NCI-H345 (cell line): Measurements from ENCODE around the gene FNTB.

Experiments used
- DNase-seq: peaks from one replicate; lab custom pipeline; 2025; lab: John Stamatoyannopoulos, UW

FNTB gene

DNA sequence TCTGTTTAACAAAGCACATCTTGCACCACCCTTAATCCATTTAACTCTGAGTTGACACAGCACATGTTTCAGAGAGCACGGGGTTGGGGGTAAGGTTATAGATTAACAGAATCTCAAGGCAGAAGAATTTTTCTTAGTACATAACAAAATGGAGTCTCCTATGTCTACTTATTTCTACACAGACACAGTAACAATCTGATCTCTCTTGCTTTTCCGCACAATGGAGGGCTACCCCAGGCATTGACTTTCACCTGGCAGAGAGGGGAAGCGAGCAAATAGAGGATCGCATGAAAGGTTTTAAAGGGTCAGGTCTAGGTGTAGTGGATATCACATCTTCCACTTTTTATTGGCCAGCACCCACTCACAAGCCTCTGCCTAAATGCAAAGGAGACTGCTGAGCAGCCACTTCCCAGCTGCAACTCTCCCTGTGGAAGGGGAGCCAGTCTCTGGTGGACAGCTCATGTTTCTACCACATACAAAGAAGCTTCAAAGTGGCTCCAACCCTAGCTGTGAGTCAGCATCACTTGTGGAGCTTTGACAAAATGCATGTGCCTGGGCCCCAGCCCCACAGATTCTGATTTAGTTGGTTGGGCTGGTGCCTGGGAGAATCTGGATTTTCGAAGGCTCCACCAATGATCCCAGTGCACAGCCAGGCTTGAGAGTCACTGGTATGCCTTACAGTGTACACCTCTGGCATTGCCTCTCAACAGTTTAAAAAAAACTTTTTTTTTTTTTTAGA lies 7.2 kb upstream of the FNTB start:
- no peak for DNase-seq

DNA sequence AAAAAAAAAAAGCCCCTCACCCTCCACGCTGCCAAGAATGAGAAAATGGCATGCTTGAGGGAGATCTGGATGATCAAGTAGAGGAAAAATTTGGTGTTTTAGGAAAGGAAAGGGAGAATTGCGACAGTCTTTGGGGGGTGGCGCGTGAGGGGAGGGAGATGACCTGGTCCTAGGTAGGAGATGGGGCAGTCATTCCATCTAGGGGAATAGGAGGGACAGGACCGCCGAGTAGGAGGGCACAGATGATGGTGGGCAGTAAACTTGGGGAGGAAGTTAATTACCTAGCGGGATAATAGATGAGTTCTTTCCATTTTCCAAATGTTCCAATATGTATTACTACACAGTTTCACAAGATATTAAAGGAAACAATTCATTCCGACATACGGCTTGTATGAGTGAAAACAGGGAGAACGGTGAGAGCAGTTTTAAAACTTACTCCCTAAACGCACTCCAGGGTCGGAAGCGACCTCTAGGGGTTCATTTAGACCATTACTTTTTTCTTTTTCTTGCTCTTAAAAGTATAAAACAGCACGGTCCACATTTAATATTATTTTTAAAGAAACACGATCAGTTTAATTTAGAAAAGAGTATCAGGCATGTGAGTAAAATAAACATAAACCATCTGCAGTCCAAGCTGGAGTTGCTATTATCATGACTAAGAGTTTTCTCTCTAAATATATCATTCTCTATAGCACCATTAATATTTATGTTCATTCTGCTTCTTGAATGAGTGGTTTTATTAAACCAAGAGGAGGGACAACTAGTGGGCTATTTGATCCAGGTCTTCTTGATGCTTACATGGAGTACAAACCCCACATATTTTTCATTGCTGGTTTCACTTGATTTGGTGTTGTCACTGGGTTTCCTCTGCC lies 3.0 kb upstream of the FNTB start:
- peak; percentile 38 for DNase-seq

DNA sequence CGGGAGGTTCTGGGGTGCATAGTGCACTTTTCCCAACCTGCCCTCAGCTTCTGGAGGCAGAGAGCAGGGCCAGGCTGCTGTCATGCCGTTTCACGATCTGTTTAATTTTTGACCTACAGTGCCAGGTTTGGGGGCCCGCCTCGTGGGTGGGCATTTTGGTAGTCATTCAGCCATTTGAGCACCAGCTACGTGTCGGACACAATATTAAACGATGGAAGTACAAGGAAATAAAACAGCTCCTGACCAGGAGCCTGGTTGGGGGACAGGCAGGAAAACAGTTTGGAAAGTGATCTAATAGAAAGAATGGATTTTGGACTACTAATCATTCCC lies 708 bp downstream of the FNTB start:
- DNase-seq, result no peak

DNA sequence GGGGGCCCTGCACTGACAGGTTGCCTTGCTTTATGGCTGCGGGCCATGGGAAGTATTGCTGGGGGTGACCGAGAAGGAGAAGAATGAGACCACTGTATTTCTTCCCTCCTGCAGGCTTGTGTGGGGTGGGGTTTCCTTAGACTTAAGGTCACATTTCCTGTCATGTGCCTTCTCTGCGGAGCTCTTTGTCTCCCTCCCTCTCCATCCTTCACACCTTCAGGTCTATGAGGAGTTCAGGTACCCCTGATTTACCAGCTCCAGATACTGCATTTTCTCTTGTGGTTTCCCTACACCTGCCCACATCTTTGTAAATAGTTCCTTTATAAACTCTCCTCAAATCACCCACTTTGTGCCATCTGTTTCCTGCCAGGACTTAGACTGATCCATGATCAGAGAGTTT lies 3.6 kb downstream of the FNTB start:
- DNase-seq, result no peak

DNA sequence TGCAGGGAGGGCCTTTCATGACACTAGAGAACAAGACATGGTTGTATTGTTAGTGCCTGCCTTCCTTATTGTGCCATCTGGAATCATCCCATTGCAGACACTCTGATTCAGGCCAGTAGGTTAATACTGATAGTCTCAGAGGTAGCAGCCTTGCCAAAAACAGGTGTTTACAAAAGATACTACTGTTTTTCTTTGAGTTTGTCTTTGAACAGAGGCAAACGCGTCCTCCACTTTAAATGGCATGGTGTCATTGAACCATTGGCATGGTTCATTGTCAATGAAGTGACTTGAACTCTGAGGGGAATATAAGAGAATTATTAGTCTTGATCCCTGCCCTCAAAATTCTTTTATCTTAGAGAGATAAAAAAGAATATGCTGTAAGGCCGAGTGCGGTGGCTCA lies 4.2 kb downstream of the FNTB start:
- DNase-seq, result no peak

DNA sequence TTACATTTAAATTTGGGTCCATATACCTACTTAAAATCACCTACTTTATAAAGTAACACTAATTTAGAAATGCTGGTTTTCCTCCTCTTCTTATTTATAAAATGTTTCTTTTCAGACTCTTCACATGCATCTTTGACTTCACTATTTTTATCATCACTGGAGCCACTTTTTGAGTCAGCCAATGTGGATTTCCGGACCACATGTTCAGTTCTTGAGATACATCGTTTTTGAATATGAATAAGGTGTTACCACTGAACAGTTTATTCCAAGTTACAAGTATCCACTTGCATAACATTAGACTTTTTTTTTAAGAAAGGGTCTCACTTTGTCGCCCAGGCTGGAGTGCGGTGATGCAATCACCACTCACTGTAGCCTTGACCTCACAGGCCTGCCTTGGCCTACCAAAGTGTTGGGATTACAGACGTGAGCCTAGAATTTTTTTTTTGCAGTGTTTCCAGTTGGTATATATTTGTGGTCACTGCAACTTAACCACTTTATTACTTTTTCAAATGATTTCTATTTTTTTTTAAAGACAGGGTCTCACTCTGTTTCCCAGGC lies 5.7 kb downstream of the FNTB start:
- DNase-seq, result no peak

DNA sequence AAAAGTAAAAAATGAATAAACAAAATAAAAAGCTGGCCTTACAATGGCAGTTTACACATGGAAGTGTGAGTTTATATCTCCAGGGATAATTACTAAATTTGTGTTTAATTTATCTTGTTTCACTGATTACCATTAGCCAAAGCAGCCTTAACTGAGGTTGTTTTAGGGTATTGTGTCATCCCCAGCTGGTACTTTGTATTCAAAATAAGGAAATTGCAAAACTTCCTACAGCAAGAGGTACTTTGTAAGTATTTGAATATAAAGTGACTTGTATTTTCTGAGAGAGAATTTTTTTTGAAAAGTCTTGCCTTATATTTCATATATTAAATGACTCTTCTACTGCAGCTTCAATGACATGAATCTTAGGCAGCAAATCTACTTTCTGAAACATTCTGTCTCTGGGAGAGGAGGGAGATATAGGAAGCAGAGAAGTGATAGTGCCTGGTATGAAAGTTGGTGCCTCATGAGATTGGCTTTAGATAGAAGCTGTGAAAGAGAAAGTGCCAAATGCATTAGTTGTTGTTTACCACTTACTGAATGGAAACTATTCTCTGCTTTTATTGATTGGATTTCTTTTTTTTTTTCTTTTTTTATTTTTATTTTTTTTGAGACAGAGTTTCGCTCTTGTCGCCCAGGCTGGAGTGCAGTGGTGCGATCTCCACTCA lies 6.7 kb downstream of the FNTB start:
- DNase-seq, result no peak

DNA sequence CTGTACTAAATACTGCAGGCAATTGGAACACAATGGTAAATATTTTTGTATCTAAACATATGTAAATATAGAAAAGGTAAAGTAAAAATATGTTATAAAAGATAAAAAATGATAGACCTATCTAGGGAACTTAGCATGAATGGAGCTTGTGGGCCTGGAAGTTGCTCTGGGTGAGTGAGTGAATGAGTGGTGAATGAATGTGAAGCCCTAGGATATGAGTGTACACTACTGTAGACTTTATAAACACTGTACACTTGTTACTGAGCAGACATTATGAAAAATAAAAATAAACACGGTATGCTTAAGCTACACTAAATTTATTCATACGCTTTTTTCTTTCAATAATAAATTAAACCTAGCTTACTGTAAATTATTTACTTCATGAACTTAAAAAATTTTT lies 7.8 kb downstream of the FNTB start:
- no peak for DNase-seq

DNA sequence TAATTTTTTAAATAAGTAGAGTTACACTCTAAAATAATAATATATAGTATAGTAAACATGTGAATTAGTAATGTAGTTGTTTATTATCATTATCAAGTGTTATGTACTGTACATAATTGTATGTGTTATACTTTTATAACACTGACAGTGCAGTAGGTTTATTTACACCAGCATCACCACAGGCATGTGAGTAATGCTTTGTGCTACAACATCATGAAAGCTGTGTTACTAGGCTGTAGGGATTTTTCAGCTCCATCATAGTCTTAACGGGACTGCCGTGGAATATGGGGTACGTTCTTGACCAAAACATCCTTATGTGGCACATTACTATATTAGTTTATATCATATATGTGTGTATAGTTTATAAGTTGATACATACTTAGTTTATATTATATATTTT lies 8.6 kb downstream of the FNTB start:
- DNase-seq, result no peak

DNA sequence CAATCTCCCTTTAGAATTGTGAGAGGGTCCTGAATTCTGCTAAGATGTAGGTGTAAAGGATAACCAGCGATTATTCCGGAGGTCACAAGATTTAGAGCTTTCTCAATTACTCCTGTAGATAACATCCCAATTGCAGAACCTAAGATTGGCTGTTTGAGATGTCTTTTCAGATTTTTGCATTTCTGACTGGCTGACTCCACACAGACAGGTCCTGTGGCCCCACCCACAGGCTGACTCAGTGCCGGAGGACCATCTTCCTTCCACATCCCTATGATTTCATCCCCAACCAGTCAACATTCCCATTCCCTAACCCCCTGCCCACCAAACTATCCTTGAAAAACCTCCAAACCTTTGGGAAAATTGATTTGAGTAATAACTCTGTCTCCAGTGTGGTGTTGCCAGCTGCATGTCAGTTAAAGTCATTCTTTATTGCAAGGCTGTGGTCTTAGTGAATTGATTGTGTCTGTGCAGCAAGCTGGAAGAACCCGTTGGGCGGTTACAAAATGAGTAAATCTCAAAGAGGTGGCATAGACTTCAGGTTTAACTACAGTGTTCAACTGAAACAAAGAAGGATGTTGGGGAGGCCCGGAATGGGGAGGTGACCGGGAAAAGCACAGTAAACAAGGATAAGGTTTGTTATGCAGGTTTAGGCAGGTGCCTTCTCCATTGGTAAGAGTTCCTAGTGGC lies 10.6 kb downstream of the FNTB start:
- no peak for DNase-seq

DNA sequence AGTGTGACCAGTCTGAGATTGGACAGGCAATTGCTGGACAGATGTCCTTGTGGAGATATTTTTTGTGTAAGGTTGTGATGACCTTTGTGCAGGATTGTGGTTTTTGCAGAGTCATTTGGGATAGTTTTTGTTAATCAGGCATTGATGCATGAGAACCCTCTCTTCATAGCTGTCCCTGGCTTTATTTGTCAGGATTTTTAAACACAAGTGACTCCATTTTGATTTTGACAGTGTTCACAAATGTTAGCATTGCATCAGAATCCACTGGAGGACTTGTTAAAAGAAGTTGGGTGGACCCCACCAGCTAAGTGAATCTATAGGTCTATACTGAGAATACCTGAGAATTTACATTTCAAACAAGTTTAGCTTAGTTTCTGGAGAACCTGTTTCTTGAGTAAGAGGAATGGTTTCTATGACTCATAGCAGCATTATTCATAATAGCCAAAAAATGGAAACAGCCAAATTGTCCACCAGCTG lies 11.8 kb downstream of the FNTB start:
- no peak for DNase-seq

DNA sequence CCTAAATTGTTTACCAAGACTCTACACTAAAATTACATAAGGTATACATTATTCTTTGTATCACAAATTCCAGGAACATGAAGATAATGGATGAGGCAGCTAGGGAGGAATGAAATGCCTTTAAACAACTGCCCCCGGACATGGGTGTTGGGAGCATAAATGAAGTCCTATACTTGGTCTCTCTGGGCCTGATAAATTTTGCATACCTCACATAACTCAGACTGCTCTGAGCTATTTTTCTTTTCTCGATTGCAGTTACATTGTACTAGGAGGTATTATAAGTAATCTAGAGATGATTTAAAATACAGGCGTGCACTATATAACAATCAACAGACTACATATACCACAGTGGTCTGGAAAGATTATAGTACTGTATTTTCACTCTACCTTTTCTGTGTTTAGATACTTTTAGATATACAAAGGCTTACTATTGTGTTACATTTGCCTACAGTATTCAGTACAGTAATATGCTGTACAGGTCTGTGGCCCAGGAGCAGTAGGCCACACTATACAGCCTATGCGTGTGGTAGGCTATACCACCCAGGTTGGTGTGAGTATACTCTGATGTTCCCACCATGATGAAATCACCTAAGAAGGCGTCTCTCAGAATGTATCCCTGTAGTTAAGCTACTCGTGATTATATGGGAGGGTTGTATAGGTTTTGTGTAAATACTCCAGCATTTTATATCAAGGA lies 14.3 kb downstream of the FNTB start:
- DNase-seq, result no peak

DNA sequence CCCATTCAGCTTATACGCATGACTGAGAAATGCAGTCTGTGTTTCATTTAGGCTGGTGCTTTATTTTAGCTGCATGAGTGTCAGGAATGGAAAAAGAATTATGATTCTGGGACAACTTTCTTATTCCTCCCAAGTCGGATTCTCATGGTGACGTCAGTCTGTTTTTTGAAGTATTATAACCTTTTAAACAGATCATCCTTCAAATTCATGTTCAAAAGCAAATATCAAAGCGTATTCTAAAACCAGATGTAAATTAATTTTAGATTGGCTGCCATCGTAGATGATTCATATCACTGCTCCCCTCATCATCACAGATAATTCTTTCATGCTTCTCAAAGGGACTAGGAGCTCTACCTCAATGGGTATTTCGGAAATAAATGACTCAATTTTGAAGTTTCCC lies 15.0 kb downstream of the FNTB start:
- no peak for DNase-seq

DNA sequence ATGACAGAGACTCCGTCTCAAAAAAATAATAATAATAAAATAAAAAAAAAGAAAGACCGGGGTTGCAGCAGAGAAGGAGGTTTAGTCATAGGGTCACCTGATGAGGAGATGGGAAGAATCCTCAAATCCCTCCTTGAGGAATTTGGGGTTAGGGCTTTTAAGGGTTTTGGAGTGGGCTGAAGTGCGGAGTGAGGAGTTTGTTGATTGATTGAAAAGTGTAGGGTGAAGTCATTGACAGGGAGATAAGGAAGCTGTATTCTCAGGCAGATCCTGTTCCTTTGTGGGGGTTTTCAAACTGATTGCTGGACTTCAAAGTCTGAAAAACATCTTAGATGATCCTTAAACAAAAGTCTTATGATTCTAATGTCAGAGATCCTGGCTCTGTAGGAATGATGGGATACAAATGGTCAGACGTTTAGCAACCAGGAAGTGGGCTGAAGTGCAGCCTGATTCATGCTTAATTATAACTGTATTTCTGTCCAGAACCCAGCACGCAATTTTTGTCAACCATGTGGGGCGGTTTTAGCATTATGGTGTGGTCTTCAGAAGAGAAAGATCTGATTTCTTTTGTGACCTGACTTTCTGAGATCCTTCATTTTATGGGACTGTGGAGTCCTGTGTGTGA lies 16.0 kb downstream of the FNTB start:
- no peak for DNase-seq

DNA sequence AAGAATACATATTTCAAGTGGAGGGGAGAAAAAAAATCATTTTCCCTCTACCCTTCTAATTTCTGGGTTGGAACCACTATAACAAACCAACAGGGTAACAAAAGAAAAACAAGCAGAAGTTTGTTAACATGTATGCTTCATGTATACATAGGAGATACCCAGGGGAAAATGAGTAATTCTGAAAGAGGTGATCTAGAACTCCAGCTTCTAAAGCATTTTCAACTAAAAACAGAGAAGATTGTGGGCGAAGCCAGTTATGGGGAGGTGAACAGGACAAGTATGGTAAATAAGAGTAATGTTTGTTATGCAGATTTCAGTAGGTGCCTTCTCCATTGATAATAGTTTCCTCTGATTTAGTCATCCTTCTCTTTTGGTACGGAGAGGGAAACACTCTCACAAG lies 16.7 kb downstream of the FNTB start:
- DNase-seq, result no peak

DNA sequence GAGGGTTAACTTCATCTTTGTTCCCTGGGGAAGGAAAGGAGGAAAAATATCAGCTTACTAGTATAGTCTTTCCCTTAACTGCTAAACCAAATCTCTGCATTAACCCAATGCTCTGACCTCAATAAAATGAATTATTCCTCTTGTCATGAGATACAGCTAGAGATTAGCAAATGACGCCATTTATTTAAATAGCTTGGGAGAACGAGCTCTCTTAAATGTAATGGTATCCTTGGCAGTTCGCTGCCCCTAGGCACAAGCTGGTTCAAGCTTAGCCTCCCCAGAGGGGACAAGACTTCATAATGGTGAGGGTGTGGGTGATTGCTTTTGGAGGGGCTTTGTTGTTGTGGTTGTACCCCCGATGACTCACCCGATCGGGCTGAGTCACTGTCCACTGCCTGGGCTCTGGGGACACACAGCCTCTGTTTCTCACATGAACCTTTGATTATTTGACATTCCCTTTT lies 19.6 kb downstream of the FNTB start:
- DNase-seq, result no peak

DNA sequence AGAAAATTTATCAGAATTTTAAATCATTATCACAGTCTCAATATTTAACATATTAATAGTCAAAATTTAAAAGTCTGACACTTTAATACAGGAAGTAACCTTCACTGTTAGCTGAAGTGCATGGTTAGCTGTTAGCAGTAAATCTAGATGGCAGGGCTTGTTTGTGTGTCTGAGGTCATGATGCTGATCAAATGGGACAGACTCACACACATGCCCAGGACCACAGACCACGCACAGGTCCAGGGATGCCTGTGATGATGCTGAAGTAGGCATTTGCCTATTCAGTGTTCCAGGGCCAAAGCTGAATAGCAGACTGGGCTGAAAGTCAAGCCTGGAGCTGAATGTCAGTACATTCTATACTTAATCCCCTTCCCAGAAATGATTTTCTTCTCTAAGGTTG lies 20.5 kb downstream of the FNTB start:
- no peak for DNase-seq

DNA sequence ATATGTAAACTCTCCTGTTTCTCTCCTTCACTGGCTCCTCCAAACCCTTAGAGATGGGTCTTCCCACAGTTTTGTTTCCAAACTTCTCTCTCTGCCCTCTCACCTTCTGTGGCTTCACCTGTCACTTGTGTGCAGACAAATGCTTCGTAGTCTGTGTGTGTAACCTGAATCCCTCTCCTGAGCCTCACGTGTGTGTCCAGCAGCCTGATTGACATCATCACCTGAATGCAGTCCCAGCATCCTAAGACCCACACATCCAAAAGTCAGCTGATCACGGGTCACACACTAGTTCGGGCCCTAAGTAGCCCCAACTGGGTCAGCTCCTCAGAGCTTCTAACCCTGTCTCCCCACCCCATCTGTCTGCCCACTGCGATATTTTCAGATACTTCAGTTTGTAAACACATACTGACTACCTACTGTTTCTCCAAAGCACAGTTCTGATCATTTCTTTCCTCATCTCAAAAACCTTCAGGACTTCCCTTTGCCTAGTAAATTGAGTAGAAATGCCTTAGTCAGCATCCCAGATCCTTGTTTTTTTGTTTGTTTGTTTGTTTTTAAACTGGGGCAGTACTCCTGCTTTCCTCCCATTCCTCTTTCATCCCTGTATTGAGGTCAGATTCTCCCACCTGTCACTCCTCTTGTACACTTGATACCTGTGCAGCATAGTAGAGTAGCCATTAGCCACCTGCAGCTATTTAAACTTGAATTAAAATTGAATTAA lies 23.7 kb downstream of the FNTB start:
- no peak for DNase-seq

DNA sequence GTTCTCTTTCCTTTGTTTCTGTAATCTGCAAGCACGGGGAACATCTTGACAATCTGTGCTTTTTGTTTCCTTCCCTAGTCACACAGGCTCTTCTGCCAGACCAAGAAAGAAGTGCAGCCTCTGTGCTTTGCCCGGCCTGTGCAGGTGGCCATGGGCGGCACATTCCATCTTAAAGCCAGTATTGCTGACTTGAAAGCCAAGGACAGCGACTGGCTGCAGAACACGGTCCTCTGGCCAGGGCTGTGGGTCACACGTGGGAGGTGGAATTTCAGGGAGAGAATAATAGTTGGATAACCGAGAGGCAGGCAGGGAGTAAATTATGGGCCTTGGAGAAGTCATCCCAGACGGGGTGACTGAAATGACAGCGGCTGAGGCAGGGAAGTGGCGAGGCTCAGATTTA lies 24.8 kb downstream of the FNTB start:
- DNase-seq, result no peak

DNA sequence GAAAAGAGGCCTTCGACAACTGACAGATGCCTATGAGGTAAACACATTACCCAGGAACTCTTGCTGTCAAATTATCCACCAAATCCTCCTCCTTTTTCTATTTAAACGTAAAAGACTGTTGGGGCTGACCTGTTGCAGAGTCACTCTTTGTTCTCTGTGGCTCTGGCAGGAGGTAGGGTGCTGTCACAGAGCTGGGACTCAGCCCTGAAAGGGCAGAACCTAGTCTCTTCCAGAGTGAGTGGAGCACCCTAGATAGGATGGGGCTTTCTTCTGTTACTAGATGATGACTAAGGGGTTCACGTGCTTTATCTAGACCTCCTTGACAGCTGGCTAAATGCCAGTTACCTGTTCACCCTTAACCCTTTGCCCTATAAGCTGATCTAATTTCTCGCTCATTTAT lies 25.7 kb downstream of the FNTB start:
- DNase-seq, result no peak
